HG02884 (cell line): ENCODE results near the gene REXO5.
A peak's percentile ranks its signal among the peaks of the same experiment; 100 is the strongest.
"Not testable (repeated sequence)": the region's sequence is repeated elsewhere in the genome, so short reads cannot be mapped to it uniquely, and the experiment has no call there.

Source experiments
- ATAC-seq: cut with Tn5 transposase; IDR thresholded peaks from one replicate; pipeline ENCODE4 v1.9.1; 2021; ENCODE audit warnings: mild to moderate bottlenecking, moderate library complexity; ENCODE audit not compliant: unreplicated experiment

REXO5 gene

GRCh38 chr16:20806168-20807050 lies at the start of gene REXO5, which contains the start of gene ERI2:
Gene REXO5, plus strand, starts transcription at chr16:20806527. Its CDS starts 427 bp downstream, at chr16:20806954.
Gene ERI2, minus strand, starts transcription at chr16:20806472. Its CDS starts 42 bp downstream, at chr16:20806430.
- peak; percentile 84 for ATAC-seq

- no peak for ATAC-seq
Measured at GRCh38 chr16:20760346-20760745, 46.0 kb upstream of the REXO5 start.

DNA sequence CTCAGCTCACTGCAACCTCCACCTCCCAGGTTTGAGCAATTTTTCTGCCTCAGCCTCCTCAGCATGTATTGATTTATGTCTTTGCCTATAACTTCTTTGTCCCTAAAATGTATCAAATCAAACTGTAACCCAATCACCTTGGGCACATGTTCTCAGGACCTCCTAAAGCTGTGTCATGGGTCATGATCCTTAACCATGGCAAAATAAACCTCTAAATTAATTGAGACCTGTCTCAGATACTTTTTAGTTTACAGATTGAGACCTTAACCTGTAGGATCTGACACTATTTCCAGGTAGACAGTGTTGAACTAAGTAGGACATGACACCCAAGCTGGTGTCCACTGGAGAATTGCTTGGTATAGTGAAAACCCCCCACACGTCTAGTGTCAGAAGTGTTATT lies 45.2 kb upstream of the REXO5 start:
- ATAC-seq = no peak

GRCh38 chr16:20762404-20763123 lies 43.8 kb upstream of the REXO5 start:
- ATAC-seq = no peak

DNA sequence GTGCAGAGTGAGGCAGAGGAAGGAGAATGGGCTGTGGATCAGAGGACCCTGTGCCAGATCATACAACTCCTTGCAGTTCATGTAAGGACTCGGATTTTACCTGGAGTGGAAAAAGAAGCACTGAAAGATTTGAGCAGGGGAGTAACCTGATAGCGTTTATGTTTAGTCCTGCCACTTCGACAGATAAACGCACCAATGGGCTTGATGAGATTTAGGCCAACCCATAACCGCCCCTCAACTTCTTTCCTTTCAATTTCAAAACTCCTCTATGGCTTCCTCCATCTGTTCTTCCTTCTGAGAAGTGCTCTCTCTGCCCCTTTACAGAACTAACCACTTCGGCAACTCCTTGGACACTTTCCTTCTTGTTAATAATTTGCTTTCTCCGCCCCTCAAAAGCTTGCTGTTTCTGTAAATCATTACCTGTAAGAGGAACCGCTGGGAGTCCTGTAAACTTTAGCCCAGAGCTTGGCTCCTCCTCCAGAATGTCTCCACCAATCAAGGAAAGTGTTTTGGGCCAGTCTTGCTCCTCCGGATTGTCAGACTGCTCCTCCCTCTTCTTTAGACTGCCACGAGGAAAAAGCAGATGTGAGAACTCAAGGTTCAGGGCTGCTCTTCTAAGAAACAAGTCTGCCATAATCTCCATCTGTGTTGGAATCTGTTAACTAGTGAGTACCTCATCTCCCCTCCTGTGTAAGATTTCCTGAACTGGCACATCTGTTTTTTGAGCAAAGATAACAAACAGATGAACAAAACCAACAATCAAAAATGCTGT lies 42.7 kb upstream of the REXO5 start, which contains the start of gene ACSM3:
TSS of gene ACSM3 (plus strand) at position 554 of the 772 bp plus-strand sequence. CDS start 6,021 bp downstream, outside the sequence.
- ATAC-seq = peak; percentile 98

DNA sequence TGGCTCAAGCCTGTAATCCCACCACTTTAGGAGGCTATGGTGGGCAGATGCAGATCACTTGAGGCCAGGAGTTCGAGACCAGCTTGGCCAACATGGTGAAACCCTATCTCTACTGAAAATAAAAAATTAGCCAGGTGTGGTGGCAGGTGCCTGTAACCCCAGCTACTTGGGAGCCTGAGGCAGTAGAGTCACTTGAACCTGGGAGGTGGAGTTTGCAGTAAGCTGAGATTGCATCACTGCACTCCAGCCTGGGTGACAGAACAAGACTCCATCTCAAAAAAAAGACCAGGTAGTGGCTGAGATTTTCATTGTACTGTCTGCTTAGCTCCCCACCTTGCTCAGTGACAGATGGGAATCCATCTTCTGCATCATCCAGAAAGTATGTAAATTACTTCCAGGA lies 41.9 kb upstream of the REXO5 start:
- ATAC-seq = not testable (repeated sequence)

- ATAC-seq = no peak
Measured at GRCh38 chr16:20765732-20766131, 40.6 kb upstream of the REXO5 start.

- no peak for ATAC-seq
Measured at GRCh38 chr16:20766294-20766693, 40.0 kb upstream of the REXO5 start.

GRCh38 chr16:20767577-20767976 lies 38.8 kb upstream of the REXO5 start:
- no peak for ATAC-seq

DNA sequence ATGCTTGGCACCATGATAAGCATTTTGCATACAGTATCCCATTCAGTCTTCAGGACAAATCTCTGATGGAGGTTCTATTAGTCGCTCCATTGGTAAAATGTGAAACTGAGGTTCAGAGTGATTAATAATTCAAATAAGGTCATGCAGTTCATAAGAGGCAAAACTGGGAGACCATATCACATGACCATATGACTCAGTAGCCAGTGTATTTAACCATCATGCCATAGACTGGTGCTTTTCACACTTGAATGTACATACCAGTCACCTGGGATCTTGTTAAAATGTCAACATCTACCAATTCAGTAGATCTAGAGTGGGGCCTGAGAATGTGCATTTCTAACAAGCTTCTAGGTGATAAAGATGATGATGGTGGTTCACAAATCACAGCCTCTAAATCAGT lies 38.2 kb upstream of the REXO5 start:
- no peak for ATAC-seq

- ATAC-seq = no peak
Measured at GRCh38 chr16:20768818-20769217, 37.5 kb upstream of the REXO5 start.

- ATAC-seq = no peak
Measured at GRCh38 chr16:20773679-20774078, 32.6 kb upstream of the REXO5 start.

GRCh38 chr16:20774703-20775362 lies 31.5 kb upstream of the REXO5 start:
- ATAC-seq = no peak

DNA sequence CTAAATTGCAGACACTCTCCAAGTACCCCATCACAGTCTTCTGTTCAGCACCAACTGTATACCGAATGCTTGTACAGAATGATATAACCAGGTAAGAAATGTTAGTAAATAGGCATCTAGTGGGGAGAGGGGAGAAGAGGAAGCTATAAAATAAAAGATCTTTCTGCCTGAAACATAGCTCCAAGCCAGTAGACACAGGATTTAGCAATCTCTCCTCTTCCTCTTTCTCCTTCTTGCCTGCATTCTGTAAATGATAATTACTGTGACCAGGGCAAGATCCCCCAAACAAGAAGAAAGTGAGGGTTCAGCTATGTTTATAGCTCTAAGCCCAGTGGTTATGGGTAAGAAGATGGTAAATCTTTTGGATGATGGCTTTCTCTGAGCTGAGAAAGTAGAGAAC lies 24.6 kb upstream of the REXO5 start:
- ATAC-seq = no peak

- ATAC-seq = no peak
Measured at GRCh38 chr16:20782470-20782869, 23.9 kb upstream of the REXO5 start.

- ATAC-seq = no peak
Measured at GRCh38 chr16:20784204-20784603, 22.1 kb upstream of the REXO5 start.

DNA sequence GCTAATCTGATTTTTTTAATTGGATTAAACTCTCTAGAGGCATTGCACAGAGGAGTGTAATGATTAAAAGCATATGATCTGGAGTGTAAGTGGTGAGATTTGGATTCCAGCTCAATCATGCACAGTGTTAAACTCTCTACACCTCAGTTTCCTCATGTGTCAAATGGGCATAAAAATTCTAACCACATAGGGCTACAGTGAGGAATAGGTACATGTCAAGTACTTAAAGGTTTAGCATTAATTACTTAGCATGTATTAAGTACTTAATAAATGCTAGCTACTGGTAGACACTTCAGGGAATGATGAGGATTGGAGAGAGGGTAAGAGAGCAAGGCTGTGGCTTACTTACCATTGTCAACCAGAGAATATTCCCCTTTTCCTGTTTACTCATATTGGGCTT lies 17.2 kb upstream of the REXO5 start:
- no peak for ATAC-seq

- no peak for ATAC-seq
Measured at GRCh38 chr16:20791923-20792612, 14.3 kb upstream of the REXO5 start.

- ATAC-seq = no peak
Measured at GRCh38 chr16:20798364-20798763, 8.0 kb upstream of the REXO5 start.

GRCh38 chr16:20799599-20799998 lies 6.7 kb upstream of the REXO5 start:
- ATAC-seq = no peak
